ENCODE data around the gene SGTA. TPM values are rescaled to one million over a fixed set of nuclear protein-coding genes. Genes with fewer than 3 reads are reported as not detected.

The SGTA gene
- total RNA-seq, 6 experiments from 2014 or later, result 60.7 to 68.1 (median 62.8) TPM

DNA sequence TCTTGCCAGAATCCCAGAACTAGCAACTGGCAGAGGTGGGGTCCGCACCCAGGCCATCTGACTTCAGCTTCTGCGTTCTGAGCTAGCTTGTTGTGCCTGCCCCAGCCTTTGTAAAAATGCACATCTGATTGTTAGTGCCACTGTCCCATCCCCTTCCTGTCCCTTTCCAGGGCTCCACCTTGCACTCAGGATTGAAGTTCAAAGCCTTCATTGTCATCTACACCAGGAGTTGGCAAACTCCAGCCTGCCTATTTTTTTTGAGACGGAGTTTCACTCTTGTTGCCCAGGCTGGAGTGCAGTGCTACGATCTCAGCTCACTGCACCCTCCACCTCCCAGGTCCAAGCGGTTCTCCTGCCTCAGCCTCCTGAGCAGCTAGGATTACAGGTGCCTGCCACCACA lies 5.2 kb upstream of the SGTA start:
- Mint-ChIP-seq H3K4me1 (ENCODE audit: low read depth) (peaks cover 23% of the 10 kb centered on the region), H3K27ac (no peak overlapping the region; the same call in 1 of the 2 replicates), H3K36me3 (ENCODE audit: low read depth) (no peaks in the 10 kb centered on the region; the same call in 1 of the 2 replicates), H3K9me3 (no peaks in the 10 kb centered on the region), H3K4me3 (no peak overlapping the region), H3K27me3 (ENCODE audit: insufficient read depth) (peaks cover 2% of the 10 kb centered on the region; the same call in 1 of the 2 replicates)
- TF ChIP-seq, protein P1, sequence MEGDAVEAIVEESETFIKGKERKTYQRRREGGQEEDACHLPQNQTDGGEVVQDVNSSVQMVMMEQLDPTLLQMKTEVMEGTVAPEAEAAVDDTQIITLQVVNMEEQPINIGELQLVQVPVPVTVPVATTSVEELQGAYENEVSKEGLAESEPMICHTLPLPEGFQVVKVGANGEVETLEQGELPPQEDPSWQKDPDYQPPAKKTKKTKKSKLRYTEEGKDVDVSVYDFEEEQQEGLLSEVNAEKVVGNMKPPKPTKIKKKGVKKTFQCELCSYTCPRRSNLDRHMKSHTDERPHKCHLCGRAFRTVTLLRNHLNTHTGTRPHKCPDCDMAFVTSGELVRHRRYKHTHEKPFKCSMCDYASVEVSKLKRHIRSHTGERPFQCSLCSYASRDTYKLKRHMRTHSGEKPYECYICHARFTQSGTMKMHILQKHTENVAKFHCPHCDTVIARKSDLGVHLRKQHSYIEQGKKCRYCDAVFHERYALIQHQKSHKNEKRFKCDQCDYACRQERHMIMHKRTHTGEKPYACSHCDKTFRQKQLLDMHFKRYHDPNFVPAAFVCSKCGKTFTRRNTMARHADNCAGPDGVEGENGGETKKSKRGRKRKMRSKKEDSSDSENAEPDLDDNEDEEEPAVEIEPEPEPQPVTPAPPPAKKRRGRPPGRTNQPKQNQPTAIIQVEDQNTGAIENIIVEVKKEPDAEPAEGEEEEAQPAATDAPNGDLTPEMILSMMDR (IDR thresholded peaks at IDR 0.05), result no peak
- no peak for DNase-seq

DNA sequence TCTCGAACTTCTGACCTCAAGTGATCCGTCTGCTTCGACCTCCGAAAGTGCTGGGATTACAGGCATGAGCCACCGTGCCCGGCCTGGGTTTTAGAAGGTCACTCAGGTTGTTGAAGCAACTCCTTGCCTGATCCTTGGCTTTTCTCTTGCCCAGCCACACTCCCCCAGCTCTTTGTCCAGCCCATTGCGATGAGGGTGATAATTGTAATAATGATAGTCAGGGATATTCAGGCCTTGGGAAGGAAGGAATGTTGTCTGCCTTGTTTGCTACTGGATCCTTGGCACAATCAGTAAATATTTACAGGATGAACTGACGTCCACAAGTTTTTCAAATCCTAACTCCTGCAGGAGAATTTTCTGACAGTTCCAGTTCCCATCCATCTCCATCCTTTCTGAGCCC lies 4.0 kb upstream of the SGTA start:
- Mint-ChIP-seq H3K27ac (peak overlapping the region; percentile 16; the same call in 1 of the 2 replicates), H3K9me3 (no peaks in the 10 kb centered on the region), H3K4me3 (peak overlapping the region; percentile 57), H3K27me3 (ENCODE audit: insufficient read depth) (peaks cover 2% of the 10 kb centered on the region; the same call in 1 of the 2 replicates), H3K36me3 (ENCODE audit: low read depth) (no peaks in the 10 kb centered on the region; the same call in 1 of the 2 replicates), H3K4me1 (ENCODE audit: low read depth) (peaks cover 27% of the 10 kb centered on the region)
- TF ChIP-seq, protein P1 (IDR thresholded peaks at IDR 0.05), result no peak
- DNase-seq, result no peak

DNA sequence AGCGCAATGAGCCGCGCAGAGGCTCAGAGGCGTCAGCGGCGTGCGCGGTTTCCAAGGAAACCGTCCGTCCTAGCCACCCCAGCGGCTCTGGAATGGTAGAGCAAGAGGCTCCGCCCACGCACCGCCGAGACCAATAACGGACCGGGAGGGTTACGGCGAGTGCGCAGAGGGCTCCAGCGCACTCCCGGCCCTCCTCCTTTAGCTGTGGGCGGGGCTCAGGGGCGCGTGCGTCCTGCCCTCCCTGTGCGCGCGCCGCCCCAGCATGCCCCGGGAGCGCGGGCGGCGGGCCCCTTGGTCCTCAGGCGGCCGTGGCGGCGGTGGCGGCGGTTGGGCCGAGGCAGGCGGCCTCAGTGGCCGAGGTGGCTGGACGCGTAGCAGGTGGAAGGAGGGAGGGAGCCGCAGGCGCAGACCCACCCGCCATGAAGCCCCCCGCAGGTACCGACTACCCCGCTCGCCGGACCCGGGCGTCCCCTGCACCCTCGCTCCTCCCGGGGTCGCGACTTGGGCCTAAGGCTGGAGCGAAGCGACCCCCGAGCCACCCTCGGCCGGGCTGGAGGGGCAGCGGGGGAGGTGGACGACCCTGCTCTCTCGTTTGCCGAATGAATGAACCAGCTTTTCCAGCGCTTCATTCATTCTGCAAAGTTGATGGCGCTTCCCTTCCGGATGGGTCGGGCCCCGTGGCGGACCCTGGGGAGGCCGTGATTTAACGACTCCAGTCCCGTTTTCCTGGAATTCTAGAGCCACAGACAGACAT lies 2.3 kb upstream of the SGTA start, which contains the start of gene THOP1:
TSS of gene THOP1 (plus strand) at position 260 of the 754 bp plus-strand sequence. CDS start at position 420, 160 bp downstream.
- peak within 1 kb of the TSS; percentile 82 for H3K27ac Mint-ChIP-seq
- peak within 1 kb of the TSS; percentile 95 for H3K4me3 Mint-ChIP-seq
- H3K27me3 Mint-ChIP-seq (ENCODE audit: insufficient read depth), result peaks cover 2% of the 10 kb centered on the region; the same call in 1 of the 2 replicates
- TF ChIP-seq, protein P1 (IDR thresholded peaks at IDR 0.05), result no peak
- no peaks in the 10 kb centered on the region for H3K9me3 Mint-ChIP-seq
- peaks cover 2% of the 10 kb centered on the region for H3K36me3 Mint-ChIP-seq (ENCODE audit: low read depth)
- DNase-seq, result peak; percentile 98
- H3K4me1 Mint-ChIP-seq (ENCODE audit: low read depth), result peaks cover 44% of the 10 kb centered on the region

DNA sequence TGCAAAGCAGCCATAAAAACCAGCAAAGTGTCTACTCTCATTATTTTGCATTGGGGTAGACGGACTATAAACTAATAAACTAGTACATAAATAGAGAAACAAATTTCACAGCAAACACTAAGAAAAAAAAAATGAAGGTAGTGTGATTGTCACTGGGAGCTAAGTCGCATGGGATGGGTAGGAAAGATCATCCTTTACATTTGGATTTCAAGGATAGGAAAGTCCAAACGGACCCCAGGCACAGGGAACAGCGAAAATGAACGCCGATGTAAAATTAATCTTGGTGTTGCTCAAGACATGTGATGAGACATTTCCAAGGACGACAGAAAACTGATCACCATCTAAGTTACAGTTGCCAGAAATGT lies 690 bp upstream of the SGTA start:
- Mint-ChIP-seq H3K36me3 (ENCODE audit: low read depth) (peaks cover 6% of the 10 kb centered on the region), H3K4me1 (ENCODE audit: low read depth) (peaks cover 49% of the 10 kb centered on the region), H3K27ac (peak overlapping the region; percentile 96), H3K4me3 (peak overlapping the region; percentile 97), H3K27me3 (ENCODE audit: insufficient read depth) (peaks cover under 1% of the 10 kb centered on the region; the same call in 1 of the 2 replicates), H3K9me3 (no peaks in the 10 kb centered on the region)
- TF ChIP-seq, protein P1 (IDR thresholded peaks at IDR 0.05), result no peak
- DNase-seq, result no peak

DNA sequence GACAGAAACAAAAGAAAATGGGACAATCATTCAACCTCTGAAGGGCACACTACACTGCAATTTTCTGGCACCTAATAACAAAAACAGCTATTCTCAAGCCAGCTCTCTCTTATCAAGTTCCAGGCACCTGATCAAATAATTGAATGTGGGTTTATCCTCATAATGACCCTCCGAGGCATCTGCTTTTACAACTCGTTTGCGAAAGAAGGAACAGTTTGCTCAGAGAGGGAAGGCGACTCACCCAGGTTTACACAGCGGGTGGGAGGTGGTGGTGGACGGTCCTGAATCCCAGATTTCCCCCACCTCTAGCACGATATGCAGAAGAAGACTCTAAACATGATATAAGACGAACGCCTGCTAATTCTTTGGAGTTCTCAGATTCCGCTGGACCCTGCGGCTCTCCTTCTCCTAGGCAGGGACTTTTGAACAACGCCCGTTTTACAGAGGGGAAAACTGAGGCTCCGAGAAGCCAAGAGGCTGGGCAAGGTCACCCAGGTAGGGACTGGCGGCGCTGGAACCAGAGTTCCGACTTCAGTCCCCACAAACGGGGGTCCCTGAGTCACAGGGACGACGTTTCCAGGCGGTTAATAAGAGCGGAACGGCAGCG lies 641 bp downstream of the SGTA start:
- no peak for DNase-seq
- Mint-ChIP-seq H3K9me3 (no peaks in the 10 kb centered on the region), H3K4me3 (peak overlapping the region; percentile 97), H3K27ac (peak overlapping the region; percentile 91), H3K4me1 (ENCODE audit: low read depth) (peaks cover 46% of the 10 kb centered on the region), H3K36me3 (ENCODE audit: low read depth) (peaks cover 8% of the 10 kb centered on the region), H3K27me3 (ENCODE audit: insufficient read depth) (no peaks in the 10 kb centered on the region)
- TF ChIP-seq, protein P1 (IDR thresholded peaks at IDR 0.05), result no peak
